NB4 (cell line): ENCODE data around the gene LEMD3.
A peak's percentile ranks its signal among the peaks of the same experiment; 100 is the strongest.

Experiments
- DNase-seq: peaks from one replicate; pipeline ENCODE4 v3.0.0; 2010; ENCODE audit warnings: low read depth
- H3K4me3 ChIP-seq: one replicate; pipeline ENCODE4 v1.5.1; 2011; ENCODE audit warnings: mild to moderate bottlenecking, low read depth, low read length, moderate library complexity
- MYC ChIP-seq: IDR thresholded peaks from 2 replicates; pipeline ENCODE4 v1.6.1; 2011; ENCODE audit warnings: low read depth, low read length
- POLR2A ChIP-seq: IDR thresholded peaks from 2 replicates; pipeline ENCODE4 v1.6.1; 2011; ENCODE audit warnings: mild to moderate bottlenecking; ENCODE audit not compliant: insufficient read length; ENCODE audit errors: extremely low read depth
- TF ChIP-seq, protein P1 (sequence below): IDR thresholded peaks from 2 replicates; pipeline ENCODE4 v1.6.1; 2011; ENCODE audit warnings: low read depth, low read length
- TF ChIP-seq, protein P2 (sequence below): IDR thresholded peaks from one replicate; pipeline ENCODE4 v1.5.1; 2012; ENCODE audit warnings: low read depth, low read length

Gene LEMD3

DNA sequence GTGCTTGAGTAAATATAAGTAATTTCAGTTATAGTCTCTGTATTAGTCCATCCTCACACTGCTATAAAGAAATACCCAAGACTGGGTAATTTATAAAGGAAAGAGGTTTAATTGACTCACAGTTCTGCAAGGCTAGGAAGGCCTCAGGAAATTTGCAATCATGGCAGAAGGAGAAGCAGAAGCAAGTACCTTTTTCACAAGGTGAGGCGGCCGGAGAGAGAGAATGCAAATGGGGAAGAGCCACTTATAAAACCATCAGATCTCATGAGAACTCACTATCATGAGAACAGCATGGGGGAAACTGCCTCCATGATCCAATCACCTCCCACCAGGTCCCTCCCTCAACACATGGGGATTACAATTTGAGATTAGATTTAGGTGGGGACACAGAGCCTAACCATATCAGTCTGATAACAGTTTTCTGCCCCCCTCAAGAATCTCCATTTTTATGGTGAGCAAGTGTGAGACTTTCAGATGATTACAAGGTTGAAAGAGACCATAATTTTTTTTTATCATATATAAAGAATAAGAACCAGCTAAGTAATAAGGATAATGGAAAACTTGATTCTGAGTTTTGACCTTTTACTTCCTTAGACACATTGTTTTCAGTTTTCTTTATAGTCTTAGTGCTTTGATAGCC lies 35.6 kb downstream of the LEMD3 start:
- no peak for DNase-seq
- H3K4me3 ChIP-seq, result no peak overlapping the region
- TF ChIP-seq POLR2A, result no peak
- TF ChIP-seq MYC, result no peak
- TF ChIP-seq, protein P1, sequence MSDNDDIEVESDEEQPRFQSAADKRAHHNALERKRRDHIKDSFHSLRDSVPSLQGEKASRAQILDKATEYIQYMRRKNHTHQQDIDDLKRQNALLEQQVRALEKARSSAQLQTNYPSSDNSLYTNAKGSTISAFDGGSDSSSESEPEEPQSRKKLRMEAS, result no peak
- TF ChIP-seq, protein P2, sequence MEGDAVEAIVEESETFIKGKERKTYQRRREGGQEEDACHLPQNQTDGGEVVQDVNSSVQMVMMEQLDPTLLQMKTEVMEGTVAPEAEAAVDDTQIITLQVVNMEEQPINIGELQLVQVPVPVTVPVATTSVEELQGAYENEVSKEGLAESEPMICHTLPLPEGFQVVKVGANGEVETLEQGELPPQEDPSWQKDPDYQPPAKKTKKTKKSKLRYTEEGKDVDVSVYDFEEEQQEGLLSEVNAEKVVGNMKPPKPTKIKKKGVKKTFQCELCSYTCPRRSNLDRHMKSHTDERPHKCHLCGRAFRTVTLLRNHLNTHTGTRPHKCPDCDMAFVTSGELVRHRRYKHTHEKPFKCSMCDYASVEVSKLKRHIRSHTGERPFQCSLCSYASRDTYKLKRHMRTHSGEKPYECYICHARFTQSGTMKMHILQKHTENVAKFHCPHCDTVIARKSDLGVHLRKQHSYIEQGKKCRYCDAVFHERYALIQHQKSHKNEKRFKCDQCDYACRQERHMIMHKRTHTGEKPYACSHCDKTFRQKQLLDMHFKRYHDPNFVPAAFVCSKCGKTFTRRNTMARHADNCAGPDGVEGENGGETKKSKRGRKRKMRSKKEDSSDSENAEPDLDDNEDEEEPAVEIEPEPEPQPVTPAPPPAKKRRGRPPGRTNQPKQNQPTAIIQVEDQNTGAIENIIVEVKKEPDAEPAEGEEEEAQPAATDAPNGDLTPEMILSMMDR, result no peak

DNA sequence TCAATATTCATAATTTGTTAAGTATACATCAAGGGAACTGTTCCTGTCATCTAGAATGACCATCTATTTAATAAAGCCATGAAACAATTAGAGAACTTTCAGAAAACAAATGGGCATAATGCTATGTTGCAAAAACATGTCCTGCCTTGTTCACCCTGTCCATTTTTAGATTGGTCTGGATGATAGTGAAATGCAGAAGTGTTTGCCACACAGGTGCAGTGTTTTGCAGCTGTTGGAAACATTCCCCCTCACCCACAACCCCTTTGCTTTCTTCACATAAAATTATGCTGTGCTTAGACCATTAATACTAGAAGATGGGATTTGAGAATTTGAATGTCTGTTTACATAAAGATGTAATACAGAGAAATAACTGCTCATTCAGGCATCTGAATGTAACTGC lies 36.5 kb downstream of the LEMD3 start:
- H3K4me3 ChIP-seq, result no peak overlapping the region
- no peak for TF ChIP-seq POLR2A
- TF ChIP-seq MYC, result no peak
- TF ChIP-seq, protein P1, result no peak
- TF ChIP-seq, protein P2, result no peak
- DNase-seq, result peak; percentile 14

DNA sequence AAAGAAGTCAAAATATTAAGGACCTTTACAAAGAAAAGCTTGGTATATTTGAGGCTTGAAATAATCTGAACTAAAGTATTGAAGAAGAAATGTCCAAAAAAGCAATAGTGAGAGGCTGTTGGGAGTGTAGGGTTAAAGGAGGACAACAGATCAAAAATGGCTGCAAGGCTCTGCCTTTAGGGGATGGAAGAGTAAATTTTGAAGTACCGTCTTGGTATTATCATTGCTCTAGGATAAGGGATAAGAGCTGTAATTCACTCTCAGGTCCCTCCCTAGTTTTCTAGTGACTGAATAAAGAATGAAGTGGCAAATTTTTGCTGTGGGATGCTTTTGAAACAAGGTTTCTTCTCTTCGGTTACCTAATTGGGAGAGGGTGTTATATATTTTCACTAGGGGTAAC lies 38.7 kb downstream of the LEMD3 start:
- TF ChIP-seq MYC (no peak), POLR2A (no peak)
- TF ChIP-seq, protein P1, result no peak
- TF ChIP-seq, protein P2, result no peak
- H3K4me3 ChIP-seq, result no peak overlapping the region
- DNase-seq, result no peak

DNA sequence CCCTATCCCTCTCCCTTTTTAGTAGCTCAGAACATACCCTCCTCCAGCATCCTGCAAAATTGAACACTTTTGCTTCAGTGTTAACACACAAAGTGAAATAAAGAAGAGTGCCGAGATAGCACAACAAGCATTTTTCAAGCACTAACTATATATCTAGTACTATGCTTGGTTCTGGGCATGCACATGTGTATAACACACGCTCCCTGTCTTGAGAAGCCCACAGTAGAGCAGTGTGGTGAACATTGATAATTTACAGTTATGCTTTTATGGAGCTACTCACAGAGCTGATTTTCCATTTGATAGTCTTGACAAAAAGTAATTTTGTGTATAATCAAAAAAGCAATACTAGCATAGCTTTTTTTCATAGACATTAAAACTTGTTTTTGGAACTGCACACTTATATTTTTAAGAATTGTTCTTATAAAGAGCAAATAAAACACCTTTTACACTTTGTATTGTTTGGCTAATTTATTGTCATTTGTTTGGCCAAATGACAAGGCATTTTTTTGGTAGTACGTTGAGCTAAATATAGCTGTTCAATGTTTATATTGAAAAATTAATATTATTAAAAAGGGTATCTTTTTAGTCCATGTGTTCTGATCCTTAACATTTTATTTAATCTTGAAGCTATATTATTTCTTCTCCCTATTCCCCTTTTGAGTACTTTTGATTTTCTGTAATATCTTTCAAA lies 39.7 kb downstream of the LEMD3 start:
- H3K4me3 ChIP-seq, result no peak overlapping the region
- no peak for DNase-seq
- TF ChIP-seq, protein P2, result no peak
- TF ChIP-seq, protein P1, result no peak
- TF ChIP-seq MYC (no peak), POLR2A (no peak)

DNA sequence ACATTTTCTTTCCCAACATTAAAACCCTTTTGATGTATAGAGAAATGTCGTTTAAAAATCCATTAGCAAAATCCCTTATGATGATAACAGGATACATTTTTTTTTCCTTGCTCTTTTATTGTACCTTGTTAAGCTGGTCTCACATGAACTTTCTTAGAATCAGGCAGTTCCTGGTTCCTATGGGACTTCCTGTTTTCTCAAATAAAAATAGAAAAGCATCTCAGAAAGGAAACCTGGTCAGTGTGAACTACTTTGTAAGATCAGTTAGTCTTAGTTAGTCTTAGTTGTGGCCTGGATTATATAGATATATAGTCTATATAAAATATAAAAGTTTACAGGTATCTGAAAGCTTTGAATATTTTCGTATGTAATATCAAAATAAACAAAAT lies 40.3 kb downstream of the LEMD3 start:
- DNase-seq, result peak; percentile 73
- H3K4me3 ChIP-seq, result no peak overlapping the region
- TF ChIP-seq, protein P2, result no peak
- TF ChIP-seq, protein P1, result no peak
- TF ChIP-seq POLR2A (no peak), MYC (no peak)
